GM23338 (cell line): Measurements from ENCODE around the gene KRTAP10-9. TPM values are rescaled to one million over a fixed set of nuclear protein-coding genes. Genes with fewer than 3 reads are reported as not detected.

Experiments
- ATAC-seq: fragments of 200-7000 bp; cut with Tn5 transposase; 3 replicates; pipeline ENCODE4 v1.9.1; 2020
- DNase-seq: peaks from one replicate; pipeline ENCODE4 v3.0.0-alpha.2; 2015; ENCODE audit warnings: low spot score
- H2AFZ ChIP-seq: fragments of 200-600 bp; sonication (generic); 2 replicates; pipeline ENCODE4 v1.8.0; 2016; ENCODE audit warnings: antibody characterized with exemption, mild to moderate bottlenecking, moderate library complexity
- H3F3A ChIP-seq: fragments of 200-600 bp; sonication (generic); replicated peaks from 2 replicates; pipeline ENCODE4 v1.8.0; 2017; ENCODE audit warnings: antibody characterized with exemption, mixed run types, low read depth
- H3K27ac ChIP-seq: fragments of 200-600 bp; sonication (generic); 2 replicates; pipeline ENCODE4 v1.6.1; 2016; ENCODE audit warnings: low read depth
- H3K27me3 ChIP-seq: fragments of 200-600 bp; sonication (generic); 2 replicates; pipeline ENCODE4 v1.8.0; 2016; ENCODE audit warnings: mild to moderate bottlenecking, mixed run types, moderate library complexity; ENCODE audit not compliant: insufficient read depth
- H3K36me3 ChIP-seq: fragments of 200-600 bp; sonication (generic); 2 replicates; pipeline ENCODE4 v1.8.0; 2016; ENCODE audit warnings: mild to moderate bottlenecking; ENCODE audit not compliant: insufficient read depth
- H3K4me1 ChIP-seq: fragments of 200-600 bp; sonication (generic); 2 replicates; pipeline ENCODE4 v1.8.0; 2016; ENCODE audit warnings: mild to moderate bottlenecking, moderate library complexity; ENCODE audit not compliant: insufficient read depth
- H3K4me2 ChIP-seq: fragments of 200-600 bp; sonication (generic); 2 replicates; pipeline ENCODE4 v1.7.1; 2017; ENCODE audit warnings: mixed run types
- H3K4me3 ChIP-seq: fragments of 200-600 bp; sonication (generic); 2 replicates; pipeline ENCODE4 v1.6.1; 2016; ENCODE audit warnings: mixed run types
- H3K79me2 ChIP-seq: fragments of 200-600 bp; sonication (generic); replicated peaks from 2 replicates; pipeline ENCODE4 v1.8.0; 2017; ENCODE audit warnings: mild to moderate bottlenecking; ENCODE audit not compliant: insufficient read depth
- H3K9me2 ChIP-seq: fragments of 200-600 bp; sonication (generic); 2 replicates; pipeline ENCODE4 v1.8.0; 2017; ENCODE audit not compliant: insufficient read depth
- H4K20me1 ChIP-seq: fragments of 200-600 bp; sonication (generic); replicated peaks from 2 replicates; pipeline ENCODE4 v1.8.0; 2017; ENCODE audit warnings: mild to moderate bottlenecking; ENCODE audit not compliant: insufficient read depth
- H3K27ac Mint-ChIP-seq: 2 replicates; pipeline ENCODE4 v1.8.0; 2020; ENCODE audit warnings: inconsistent platforms, mild to moderate bottlenecking, moderate library complexity, mixed read lengths
- H3K27me3 Mint-ChIP-seq: 3 replicates; pipeline ENCODE4 v1.8.0; 2022; ENCODE audit warnings: low read depth, mild to moderate bottlenecking, moderate library complexity, mixed read lengths, inconsistent platforms; ENCODE audit not compliant: insufficient read depth, poor library complexity
- H3K36me3 Mint-ChIP-seq: 3 replicates; pipeline ENCODE4 v1.8.0; 2021; ENCODE audit warnings: low read depth, mild to moderate bottlenecking, inconsistent platforms, moderate library complexity, mixed read lengths
- H3K4me1 Mint-ChIP-seq: 3 replicates; pipeline ENCODE4 v1.8.0; 2020; ENCODE audit warnings: mild to moderate bottlenecking, inconsistent platforms, mixed read lengths
- H3K4me3 Mint-ChIP-seq: 3 replicates; pipeline ENCODE4 v1.8.0; 2021; ENCODE audit warnings: moderate library complexity, mild to moderate bottlenecking, inconsistent platforms, mixed read lengths
- H3K9me3 Mint-ChIP-seq: 3 replicates; pipeline ENCODE4 v1.8.0; 2020; ENCODE audit warnings: moderate library complexity, mild to moderate bottlenecking, inconsistent platforms, mixed read lengths
- CREB1 ChIP-seq: fragments of 250-450 bp; sonication (Bioruptor Pico); IDR thresholded peaks from 2 replicates; pipeline ENCODE4 v1.5.0; 2020; ENCODE audit warnings: low read depth, mild to moderate bottlenecking, moderate library complexity
- ETS1 ChIP-seq: IDR thresholded peaks from 2 replicates; pipeline ENCODE4 v1.6.1; 2016; ENCODE audit warnings: antibody characterized with exemption
- EZH2 ChIP-seq: fragments of 200-600 bp; sonication (generic); IDR thresholded peaks from one replicate; pipeline ENCODE4 v1.8.0; 2017; ENCODE audit warnings: antibody characterized with exemption, mild to moderate bottlenecking, low read depth; ENCODE audit not compliant: unreplicated experiment
- EZH2phosphoT487 ChIP-seq: fragments of 200-600 bp; sonication (generic); IDR thresholded peaks from one replicate; pipeline ENCODE4 v1.8.1; 2018; ENCODE audit warnings: antibody characterized with exemption; ENCODE audit not compliant: unreplicated experiment
- JUNB ChIP-seq: IDR thresholded peaks from one replicate; pipeline ENCODE4 v1.6.1; 2016; ENCODE audit warnings: antibody characterized with exemption; ENCODE audit not compliant: unreplicated experiment
- NANOG ChIP-seq: IDR thresholded peaks from 2 replicates; pipeline ENCODE4 v1.6.1; 2016; ENCODE audit warnings: antibody characterized with exemption, borderline replicate concordance
- POLR2AphosphoS5 ChIP-seq: IDR thresholded peaks from 2 replicates; pipeline ENCODE4 v1.6.1; 2016; ENCODE audit warnings: antibody characterized with exemption, low read depth
- REST ChIP-seq: IDR thresholded peaks from one replicate; pipeline ENCODE4 v1.6.1; 2018; ENCODE audit warnings: antibody characterized with exemption; ENCODE audit not compliant: unreplicated experiment
- STAT1 ChIP-seq: IDR thresholded peaks from one replicate; pipeline ENCODE4 v1.6.1; 2016; ENCODE audit warnings: antibody characterized with exemption; ENCODE audit not compliant: unreplicated experiment
- ZNF114 ChIP-seq: fragments of 250-450 bp; sonication (Bioruptor Pico); IDR thresholded peaks from 2 replicates; pipeline ENCODE4 v1.5.0; 2020; ENCODE audit warnings: mild to moderate bottlenecking, moderate library complexity
- ZNF331 ChIP-seq: fragments of 250-450 bp; sonication (Bioruptor Pico); IDR thresholded peaks from 2 replicates; pipeline ENCODE4 v1.5.0; 2020; ENCODE audit warnings: low read depth, mild to moderate bottlenecking, moderate library complexity
- polyA plus RNA-seq: library from polyadenylated mRNA; unstranded; fragments of >200 nt; fragmentation: Nextera tagmentation; extraction: Ambion mirVana; gene quantifications from 2 replicates; pipeline ENCODE4 v1.2.1, GENCODE V29; 2016
- total RNA-seq: library from RNA; depleted of rRNA; stranded (reverse); fragments of >200 nt; shearing (Covaris generic); gene quantifications from 2 replicates; pipeline ENCODE4 v1.2.3, GENCODE V29; 2014
- TF ChIP-seq, protein P1 (sequence below), 2 experiments: fragments of 200-600 bp in 1 of 2; sonication (generic) in 1 of 2; conservative IDR thresholded peaks; 2 replicates each; pipeline versions ENCODE4 v1.5.1 to v1.6.1; 2016 to 2017; ENCODE audit warnings: antibody characterized with exemption in 2 of 2, low read depth in 2 of 2, mild to moderate bottlenecking in 2 of 2, moderate library complexity in 1 of 2

The KRTAP10-9 gene
- total and polyA plus RNA-seq, 2 experiments from 2014 or later = not detected

- TF ChIP-seq ETS1 (no peak), EZH2 (no peak), EZH2phosphoT487 (no peak), REST (no peak), STAT1 (no peak), JUNB (no peak), ZNF114 (no peak), NANOG (no peak), ZNF331 (CRISPR knock-in tag) (no peak)
These were observed 25.1 kb upstream of the KRTAP10-9 start (continued) for GRCh38 chr21:44601596-44602462.

- Histone ChIP-seq H3K4me1 (peaks cover 3% of the 10 kb centered on the region; the same call in 1 of the 2 replicates), H3K79me2 (no peaks in the 10 kb centered on the region), H4K20me1 (no peaks in the 10 kb centered on the region), H3K27me3 (no peaks in the 10 kb centered on the region), H3K4me2 (no peak overlapping the region), H3F3A (no peaks in the 10 kb centered on the region), H3K36me3 (no peaks in the 10 kb centered on the region), H2AFZ (no peak overlapping the region), H3K4me3 (no peak overlapping the region), H3K9me2 (no peaks in the 10 kb centered on the region), H3K27ac (no peak overlapping the region)
- peaks cover 11% of the 10 kb centered on the region for H3K9me3 Mint-ChIP-seq
- H3K27me3 Mint-ChIP-seq = peaks cover 11% of the 10 kb centered on the region
- no peak overlapping the region for H3K4me3 Mint-ChIP-seq
- no peak overlapping the region for H3K27ac Mint-ChIP-seq
- DNase-seq (no peak), ATAC-seq (no peak)
- H3K36me3 Mint-ChIP-seq = no peaks in the 10 kb centered on the region; the same call in 2 of the 3 replicates
- peaks cover 22% of the 10 kb centered on the region for H3K4me1 Mint-ChIP-seq
- TF ChIP-seq POLR2AphosphoS5 = no peak
- TF ChIP-seq, protein P1, sequence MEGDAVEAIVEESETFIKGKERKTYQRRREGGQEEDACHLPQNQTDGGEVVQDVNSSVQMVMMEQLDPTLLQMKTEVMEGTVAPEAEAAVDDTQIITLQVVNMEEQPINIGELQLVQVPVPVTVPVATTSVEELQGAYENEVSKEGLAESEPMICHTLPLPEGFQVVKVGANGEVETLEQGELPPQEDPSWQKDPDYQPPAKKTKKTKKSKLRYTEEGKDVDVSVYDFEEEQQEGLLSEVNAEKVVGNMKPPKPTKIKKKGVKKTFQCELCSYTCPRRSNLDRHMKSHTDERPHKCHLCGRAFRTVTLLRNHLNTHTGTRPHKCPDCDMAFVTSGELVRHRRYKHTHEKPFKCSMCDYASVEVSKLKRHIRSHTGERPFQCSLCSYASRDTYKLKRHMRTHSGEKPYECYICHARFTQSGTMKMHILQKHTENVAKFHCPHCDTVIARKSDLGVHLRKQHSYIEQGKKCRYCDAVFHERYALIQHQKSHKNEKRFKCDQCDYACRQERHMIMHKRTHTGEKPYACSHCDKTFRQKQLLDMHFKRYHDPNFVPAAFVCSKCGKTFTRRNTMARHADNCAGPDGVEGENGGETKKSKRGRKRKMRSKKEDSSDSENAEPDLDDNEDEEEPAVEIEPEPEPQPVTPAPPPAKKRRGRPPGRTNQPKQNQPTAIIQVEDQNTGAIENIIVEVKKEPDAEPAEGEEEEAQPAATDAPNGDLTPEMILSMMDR (conservative IDR thresholded peaks at IDR 0.05; ENCODE audit: low read depth in 2 of 2) = no peak
- TF ChIP-seq ETS1 = no peak
- no peak for TF ChIP-seq JUNB
- no peak for TF ChIP-seq NANOG
- TF ChIP-seq REST = no peak
- TF ChIP-seq CREB1 = no peak
These were observed 24.4 kb upstream of the KRTAP10-9 start for GRCh38 chr21:44602463-44602850.
